Measurements from ENCODE around the gene PPP1R3E. TPM values are rescaled to one million over a fixed set of nuclear protein-coding genes. Genes with fewer than 3 reads are reported as not detected.

PPP1R3E gene
- total RNA-seq, 1 donor from 2014 or later = 1.7 TPM

- no peak for DNase-seq (ENCODE audit: low read depth in 2 of 2)
Measured at GRCh38 chr14:23249824-23250223, 52.8 kb downstream of the PPP1R3E start.

DNA sequence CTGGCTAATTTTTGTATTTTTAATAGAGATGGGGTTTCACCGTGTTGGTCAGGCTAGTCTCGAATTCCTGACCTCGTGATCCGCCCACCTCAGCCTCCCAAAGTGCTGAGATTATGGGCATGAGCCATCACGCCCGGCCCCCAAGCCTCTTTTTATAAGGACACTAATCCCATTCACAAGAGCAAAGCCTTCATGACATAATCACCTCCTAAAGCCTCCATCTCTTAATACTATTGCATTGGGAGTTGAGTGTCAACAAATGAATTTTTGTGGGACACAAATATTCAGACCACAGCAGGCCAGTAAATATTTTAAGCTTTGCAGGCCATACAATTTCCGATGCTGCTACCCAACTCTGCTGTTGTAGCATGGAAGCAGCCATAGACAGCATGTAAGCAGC, 54.1 kb downstream of the PPP1R3E start:
- no peak for DNase-seq (ENCODE audit: low read depth in 2 of 2)

Other genes with a start within 250 kb of the PPP1R3E start
- 1.5 and 1.9 TPM in 2 replicates for gene CDH24, start 245.3 kb downstream of the PPP1R3E start, total RNA-seq
- 36.8 and 43.0 TPM in 2 replicates for gene ACIN1, start 207.7 kb downstream of the PPP1R3E start, total RNA-seq
- 38.6 and 49.8 TPM in 2 replicates for gene C14orf119, start 207.4 kb downstream of the PPP1R3E start, total RNA-seq
- not detected in 2 replicates for gene CIROP, start 197.9 kb downstream of the PPP1R3E start, total RNA-seq
- not detected in 2 replicates for gene CEBPE, start 183.6 kb downstream of the PPP1R3E start, total RNA-seq
- gene SLC7A8, start 119.2 kb downstream of the PPP1R3E start, total RNA-seq = 0.13 and 1.0 TPM in 2 replicates
- not detected in 2 replicates for gene RNF212B, start 64.9 kb downstream of the PPP1R3E start, total RNA-seq
- gene HOMEZ, start 16.7 kb downstream of the PPP1R3E start, total RNA-seq = 3.1 and 4.6 TPM in 2 replicates
- gene BCL2L2, start 4.0 kb upstream of the PPP1R3E start, total RNA-seq = 10.9 and 16.3 TPM in 2 replicates
- gene PABPN1, start 18.6 kb upstream of the PPP1R3E start, total RNA-seq = 67.0 and 90.6 TPM in 2 replicates
- gene SLC22A17, start 50.0 kb upstream of the PPP1R3E start, total RNA-seq = 0.13 and 0.38 TPM in 2 replicates
- gene EFS, start 62.3 kb upstream of the PPP1R3E start, total RNA-seq = not detected in 2 replicates
- under 0.01 TPM in 1 of 2 replicates, not detected in the other for gene IL25, start 70.0 kb upstream of the PPP1R3E start, total RNA-seq
- not detected in 2 replicates for gene CMTM5, start 74.2 kb upstream of the PPP1R3E start, total RNA-seq
- not detected in 2 replicates for gene MYH6, start 105.4 kb upstream of the PPP1R3E start, total RNA-seq
- not detected in 2 replicates for gene MYH7, start 132.8 kb upstream of the PPP1R3E start, total RNA-seq
- gene NGDN, start 166.8 kb upstream of the PPP1R3E start, total RNA-seq = 35.8 and 36.7 TPM in 2 replicates
- gene ZFHX2, start 248.9 kb upstream of the PPP1R3E start, total RNA-seq = 0.13 TPM in 2 replicates